Body of pancreas (tissue), 4 donors: ENCODE results near the gene GDF7.

Experiments
- CTCF ChIP-seq, 7 experiments: fragments of 450-650 bp in 4 of 7; fragments of 200-600 bp in 3 of 7; sonication (generic) in 3 of 7; IDR thresholded peaks; one replicate each; pipeline ENCODE4 v1.5.1; 2016 to 2019; ENCODE audit warnings: antibody characterized with exemption in 7 of 7
- POLR2A ChIP-seq, 3 donors: fragments of 450-650 bp; IDR thresholded peaks; one replicate each; pipeline ENCODE4 v1.6.1; 2016; ENCODE audit warnings: antibody characterized with exemption in 3 of 3, mild to moderate bottlenecking in 2 of 3

- TF ChIP-seq POLR2A (IDR thresholded peaks at IDR 0.05) = no peak
- TF ChIP-seq CTCF (IDR thresholded peaks at IDR 0.05) = no peak
These were observed 40.7 kb downstream of the GDF7 start for GRCh38 chr2:20707601-20708000.
